ENCODE results near the gene TNKS1BP1.

The TNKS1BP1 gene

DNA sequence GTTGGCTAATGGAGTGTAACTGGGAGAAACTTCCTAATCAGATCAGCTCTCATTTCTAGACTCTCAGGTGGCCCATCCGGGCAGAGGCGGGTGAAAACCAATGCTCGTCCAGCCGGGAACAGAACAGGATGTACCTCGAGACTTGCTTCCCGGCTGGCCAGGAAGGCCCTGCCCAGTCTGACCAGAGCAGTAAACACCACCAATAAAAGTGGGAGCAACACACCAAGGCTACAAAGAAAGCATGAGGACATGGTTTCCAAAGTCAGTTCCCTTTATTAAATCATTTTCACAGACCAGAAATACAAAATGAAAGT, 940 bp upstream of the TNKS1BP1 start:
- no peak for DNase-seq

DNA sequence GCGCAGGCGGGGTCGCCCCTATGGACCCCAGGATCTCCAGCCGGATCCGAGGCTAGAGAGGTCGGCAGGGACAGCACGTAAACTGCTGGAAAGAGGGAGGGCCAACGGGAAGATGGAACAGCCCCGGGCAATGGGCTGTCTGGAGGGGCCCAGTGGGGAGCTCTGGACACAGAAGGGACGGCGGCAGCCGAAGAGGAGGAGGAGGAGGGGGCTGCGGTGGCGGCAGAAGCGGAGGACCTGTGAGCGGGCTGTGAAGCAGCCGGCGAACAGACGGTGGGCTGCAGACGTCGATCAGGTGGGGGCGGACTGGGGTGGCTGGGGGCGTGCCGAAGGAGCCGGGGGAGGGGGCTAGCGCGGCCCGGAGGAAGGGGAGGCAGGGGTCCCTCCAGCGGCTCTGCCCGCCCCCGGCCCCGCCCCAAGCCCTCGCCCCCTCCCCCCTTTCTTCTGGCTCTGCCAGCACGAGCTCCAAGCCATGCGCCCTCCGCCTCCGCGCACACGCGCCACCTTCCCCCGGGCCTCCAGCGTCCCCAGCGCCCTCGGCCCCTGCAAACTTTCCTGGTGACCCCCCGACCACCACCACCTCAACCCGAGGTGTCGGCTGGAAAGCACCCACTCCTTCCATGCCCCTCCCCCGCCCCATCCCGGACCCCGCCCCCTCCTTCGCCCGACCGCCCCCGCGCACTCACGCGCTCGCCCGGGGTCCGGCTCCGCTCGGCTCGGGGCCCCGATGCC, 432 bp downstream of the TNKS1BP1 start:
- no peak for DNase-seq

DNA sequence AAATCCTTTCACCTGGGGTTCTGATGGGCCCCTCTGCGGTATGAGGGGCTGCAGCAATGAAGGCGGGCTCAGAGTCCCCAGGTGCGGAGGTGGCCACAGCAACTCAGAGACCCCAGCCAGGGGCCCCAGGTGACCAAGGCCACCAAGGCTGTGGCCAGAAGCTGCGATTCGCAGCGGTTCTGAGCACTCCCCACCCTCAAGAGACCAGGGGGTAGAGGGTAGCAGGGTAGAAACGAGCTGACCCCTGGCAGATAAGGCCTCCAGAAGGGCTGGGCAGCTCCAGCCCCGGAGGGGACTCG, 948 bp downstream of the TNKS1BP1 start:
- no peak for DNase-seq

DNA sequence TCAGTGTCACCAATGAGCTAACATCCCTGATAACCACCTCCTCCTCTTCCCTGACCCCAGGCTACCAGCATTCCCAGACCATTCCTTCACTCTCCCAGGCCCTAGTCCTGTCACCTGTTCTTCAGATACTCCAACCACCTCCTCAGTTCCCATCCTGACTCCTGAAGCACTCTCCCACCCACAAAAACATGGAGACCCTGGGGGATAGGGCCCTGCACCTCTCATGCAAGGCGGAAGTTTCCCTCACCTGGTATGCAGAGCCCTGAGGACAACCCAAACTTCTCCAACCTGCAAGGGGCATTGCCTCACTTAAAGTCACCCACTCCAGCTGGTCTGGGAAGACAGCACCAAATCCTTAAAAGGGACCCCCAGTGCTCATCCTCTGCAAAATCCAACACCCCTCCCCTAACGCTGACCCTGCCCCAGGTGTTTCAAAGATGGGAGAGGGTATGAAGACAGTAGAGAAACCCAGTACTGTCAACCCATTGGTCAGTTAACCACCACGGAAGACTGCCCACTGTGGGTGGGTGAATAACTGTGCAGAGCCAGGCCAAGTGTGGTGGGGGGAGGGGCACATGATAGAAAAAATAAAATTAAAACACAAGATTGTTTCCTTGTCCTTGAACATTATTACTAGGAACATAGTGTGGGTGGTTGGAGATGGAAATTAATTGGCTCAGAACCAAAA, 1.4 kb downstream of the TNKS1BP1 start:
- no peak for DNase-seq

DNA sequence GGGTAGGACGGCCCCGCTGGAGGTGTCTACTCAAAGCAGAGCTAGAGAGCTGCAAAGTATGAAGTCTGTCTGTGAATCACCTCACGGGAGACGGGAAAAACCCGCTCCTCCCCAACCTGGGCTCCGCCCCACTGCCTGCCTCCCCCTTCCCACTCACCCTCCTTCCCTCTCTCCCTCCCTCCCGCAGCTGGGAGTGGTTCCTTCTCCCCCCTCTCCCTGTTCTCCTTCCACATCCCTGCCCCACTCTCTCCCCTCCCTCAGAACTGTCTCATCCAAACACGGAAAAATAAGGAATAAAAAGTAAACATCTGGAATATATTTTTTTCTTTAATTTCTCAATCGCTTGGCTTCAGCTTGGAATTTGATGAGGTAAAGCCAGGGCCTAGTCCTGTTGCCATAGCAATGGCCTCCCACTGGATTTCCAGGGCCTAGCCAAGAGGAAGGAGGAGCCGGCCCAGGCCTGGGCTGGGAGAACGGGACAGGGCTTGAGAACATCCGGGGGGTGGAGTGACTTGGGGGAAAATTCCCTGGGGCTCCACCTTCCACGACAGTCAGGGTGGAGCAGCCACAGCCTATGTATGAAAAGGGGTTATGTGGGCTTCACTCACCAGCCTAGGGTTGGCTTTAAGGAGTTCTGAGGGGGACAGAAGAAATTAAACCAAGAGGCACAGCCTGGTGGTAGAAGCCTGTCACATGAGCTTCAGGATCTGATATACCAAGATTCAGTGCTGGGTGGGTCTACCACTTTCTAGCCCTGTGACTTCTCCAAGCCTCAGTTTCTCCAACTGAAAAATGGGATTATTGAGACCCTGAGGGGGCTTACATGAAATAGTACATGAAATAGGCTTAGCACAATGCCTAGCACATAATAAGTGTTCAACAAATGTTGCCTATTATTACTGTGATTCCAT, 2.2 kb downstream of the TNKS1BP1 start:
- DNase-seq: no peak

DNA sequence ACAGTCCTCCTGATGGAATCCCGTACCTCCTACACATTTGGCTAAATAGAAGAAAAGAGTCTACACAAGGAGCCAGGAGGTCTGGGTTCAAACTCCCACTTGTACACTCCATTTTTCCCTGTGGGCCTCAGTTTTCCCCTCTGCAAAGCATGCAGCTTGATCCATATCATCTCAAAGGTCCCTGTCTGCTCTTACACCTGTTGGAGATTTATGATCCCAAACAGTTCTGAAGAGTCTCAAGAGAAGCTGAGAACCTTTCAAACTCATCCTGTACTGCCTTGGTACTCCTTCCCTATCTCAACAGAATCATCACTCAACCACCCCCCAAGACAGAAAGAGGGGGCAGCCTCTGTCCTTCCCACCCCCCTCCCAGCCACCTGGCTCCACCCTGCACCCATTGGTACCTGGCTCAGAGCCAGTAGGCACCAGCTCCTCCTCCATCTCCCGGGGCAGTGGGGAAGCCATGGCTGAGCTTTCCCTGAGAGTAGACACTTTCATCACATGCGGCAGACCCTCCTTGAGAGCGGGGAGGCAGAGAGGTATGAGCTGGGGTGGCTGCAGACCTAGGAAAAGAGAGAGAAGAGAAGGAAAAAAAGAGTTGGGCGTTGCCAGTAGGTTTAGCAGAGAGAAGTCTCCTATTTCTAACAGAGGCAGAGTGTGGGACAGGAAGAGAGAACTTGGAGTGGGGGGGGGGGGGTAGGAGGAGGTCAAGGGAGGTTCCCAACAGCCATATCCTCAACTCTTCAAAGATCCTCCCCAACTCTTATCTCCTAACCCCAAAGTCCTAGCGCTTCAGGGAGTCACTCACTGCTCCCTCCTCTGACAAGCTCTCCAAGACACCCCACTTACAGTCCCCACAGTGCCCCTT, 3.1 kb downstream of the TNKS1BP1 start:
- DNase-seq: no peak

DNA sequence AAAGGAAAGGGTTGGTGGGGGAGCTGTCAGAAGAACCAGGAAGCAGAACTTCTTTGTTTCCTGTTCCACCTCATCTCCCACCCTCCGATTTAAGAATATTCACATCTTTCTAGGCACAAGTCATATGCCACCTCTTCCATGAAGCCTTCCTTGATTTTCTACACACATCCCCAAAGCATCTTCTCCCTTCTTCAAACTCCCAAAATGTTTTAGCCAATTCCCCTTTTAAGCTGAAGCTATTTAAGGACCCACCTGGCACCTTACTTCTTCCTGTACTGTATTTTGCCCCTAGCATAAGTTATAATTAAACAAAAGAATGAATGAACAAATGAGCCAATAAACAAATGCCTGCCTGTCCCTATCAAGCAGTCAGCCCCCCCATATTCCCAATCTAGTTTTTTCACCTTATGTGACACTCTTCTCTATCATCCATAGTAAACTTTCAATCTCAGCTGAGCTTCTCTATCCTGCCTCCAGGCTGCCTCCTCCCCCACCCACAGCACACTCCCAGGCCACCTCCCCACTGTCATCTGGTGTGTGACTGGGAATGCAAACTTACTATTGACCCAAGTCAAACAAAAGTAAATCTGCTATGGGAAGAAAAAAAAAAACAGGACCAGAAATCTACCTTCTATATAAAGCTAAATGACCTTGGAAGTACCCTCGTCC, 3.9 kb downstream of the TNKS1BP1 start:
- no peak for DNase-seq

DNA sequence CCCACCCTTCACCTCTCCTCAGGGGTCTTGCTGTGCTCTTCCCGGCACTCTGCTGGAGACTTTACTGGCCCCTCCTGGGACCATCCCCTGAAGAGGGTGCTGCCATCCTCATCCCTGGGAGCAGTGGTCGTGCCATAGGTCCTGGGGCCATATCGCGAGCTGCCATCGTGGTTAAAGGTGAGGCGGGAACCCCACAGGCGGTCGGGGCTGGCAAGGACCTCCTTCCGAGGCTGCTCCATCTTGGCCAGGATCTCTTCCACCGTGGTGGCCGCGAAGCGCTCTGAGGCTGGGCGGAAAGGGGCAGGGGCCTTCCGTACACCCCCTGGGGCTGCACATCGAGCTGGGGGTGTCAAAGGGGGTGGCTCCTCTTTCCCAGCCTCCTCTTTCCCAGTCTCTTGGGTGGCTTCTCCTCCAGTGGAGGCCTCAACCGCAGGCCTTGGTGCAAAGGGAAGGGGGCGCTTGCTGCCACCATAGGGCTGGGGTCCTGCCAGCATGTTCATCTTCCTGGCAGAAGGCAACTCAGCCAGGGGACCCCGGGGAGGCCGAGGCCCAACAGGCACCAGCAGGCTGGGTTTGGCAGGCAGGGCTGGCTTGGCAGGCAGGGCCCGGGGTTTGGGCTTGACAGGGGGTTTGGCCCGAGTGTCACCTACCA, 4.6 kb downstream of the TNKS1BP1 start:
- no peak for DNase-seq

DNA sequence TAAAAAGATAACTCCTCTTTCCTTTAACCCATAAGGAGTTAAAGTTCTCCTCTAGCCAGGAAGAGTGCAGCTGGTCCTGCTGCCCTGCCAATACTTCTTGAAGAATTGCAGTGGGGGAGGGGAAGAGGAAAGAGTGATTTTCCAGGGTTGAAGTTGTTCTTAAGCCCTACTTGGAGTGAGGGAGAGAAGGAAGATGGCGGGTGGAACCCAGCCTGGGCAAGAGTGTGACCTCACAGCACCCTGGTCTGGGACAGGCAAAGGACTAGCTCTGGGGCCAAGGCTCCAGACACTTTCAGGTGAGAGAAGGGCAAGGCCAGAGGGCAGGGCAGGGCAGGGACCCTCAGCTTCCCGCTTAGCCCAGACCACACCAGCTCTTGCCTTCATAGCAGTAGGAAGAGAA, 6.6 kb downstream of the TNKS1BP1 start:
- DNase-seq: no peak

DNA sequence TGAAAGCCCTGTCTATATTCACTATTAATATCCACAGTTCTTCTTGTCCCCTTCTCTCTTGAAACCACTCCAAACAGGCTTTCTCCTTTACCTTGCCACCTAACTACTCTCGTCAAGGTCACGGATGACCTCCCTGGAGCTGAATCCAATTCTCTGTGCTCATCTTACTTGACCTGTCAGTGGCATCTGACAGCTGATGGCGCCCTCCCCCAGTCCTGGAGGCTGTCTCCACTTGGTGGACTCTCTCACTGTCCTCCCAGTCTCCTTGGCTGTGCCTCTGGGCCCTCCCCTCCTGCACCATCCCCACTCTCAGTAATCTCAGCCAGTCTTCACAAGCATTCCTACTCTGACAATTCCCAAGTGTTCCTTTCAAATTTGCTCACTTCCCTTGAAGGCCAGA, 8.7 kb downstream of the TNKS1BP1 start:
- DNase-seq: no peak

DNA sequence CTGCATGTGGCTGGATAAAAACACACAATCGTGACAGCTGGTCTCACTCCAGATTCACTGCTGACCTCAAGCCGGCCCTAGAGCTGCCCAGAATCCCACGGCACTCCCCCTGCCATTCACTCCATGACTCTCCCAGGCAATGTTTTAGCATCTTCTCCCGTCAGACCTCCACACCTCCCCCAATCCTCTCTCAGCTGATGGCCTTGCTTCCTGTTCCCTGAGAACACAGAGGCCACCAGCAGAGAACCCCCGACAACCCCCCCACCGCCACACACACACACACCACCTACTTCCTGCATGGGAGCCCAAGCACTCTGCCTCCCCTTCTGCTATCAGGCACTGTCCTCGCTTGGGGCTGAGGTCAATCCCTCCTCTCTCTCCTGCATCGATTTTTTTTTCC, 9.3 kb downstream of the TNKS1BP1 start:
- DNase-seq: no peak

DNA sequence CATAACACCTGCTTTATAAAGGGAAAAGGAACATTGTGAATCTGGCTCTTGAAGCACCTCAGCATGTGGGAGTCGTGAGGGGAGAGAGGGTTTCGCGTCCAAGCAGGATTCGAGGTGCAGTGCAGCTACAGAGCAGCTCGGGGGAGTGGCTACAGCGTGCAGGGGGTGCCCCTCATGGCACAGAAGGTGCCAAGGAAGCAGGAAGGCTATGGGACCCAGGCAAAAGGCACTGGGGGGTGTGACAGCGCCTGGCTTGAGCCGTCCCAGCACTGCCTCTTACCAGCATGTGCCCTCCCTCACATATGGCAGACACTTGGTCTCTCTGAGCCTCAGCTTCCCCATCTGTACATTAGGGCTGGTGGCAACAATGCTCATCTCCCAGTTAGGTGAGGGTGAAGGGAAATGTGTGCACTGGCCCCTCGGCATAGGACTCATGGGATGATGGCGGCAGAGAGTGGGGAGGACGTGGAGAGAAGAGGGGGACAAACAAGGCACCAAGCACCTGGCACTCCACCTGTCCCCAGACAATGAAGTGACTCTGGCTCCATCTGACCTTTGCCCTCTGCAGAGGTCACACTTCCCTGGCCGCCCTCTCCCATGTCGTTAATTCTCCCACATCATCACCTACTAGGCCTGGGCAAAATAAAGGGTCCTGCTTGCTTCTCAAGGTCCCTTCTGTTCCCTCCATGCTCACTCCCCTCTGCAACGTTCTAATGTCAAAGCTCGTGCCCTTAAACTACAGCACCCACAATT, 10.4 kb downstream of the TNKS1BP1 start:
- DNase-seq: no peak

DNA sequence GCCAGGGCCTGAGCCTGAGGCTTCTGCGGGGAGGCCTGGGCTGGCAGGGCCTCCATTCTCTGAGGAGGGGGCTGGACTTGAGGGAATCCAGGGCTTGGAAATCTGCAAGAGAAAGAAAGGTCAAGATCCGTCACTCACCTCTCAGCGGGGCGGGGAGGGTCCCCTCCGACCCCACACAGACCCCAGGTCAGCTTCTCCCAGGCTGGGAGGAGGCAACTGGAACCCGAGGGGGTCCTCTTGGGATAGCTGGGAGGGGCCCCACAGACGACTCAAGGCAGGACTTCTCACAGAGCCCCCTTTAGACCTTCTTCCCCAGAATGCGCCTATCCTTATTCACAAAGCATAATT, 11.0 kb downstream of the TNKS1BP1 start:
- no peak for DNase-seq

DNA sequence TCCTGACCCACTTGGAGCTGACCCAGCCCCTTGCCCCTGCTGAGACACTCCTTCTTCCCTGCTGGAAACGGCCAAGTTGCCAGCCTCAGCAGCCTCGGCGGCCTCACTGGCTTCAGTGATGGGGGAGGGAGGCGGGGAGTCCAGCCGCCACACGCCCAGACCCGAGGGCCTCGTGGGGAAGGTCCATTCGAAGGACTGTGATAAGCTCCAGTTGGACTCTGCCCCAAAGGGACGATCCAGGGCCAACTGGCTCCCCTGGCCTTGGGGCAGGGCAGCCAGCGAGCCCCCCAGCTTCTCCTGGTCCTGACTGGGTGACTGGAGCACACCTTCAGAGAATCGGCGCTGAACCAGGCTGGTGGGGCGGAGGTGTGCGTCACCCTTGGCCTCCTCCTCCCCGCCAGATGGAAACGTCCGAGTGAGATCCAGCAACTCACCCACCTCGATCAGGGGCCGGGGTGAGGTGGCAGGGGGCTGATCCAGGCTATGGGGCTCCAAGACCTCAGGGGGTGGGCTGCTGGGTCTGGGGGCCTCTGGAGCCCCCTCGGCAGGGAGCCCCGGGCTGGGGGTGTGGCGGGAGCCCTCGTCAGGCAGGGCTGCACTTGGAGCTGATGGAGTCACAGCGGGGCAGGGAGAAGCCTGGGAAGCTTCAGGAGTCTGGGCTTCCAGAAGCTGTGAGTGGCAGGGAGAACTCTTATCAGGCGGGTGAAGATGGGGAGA, 11.5 kb downstream of the TNKS1BP1 start:
- DNase-seq: no peak

DNA sequence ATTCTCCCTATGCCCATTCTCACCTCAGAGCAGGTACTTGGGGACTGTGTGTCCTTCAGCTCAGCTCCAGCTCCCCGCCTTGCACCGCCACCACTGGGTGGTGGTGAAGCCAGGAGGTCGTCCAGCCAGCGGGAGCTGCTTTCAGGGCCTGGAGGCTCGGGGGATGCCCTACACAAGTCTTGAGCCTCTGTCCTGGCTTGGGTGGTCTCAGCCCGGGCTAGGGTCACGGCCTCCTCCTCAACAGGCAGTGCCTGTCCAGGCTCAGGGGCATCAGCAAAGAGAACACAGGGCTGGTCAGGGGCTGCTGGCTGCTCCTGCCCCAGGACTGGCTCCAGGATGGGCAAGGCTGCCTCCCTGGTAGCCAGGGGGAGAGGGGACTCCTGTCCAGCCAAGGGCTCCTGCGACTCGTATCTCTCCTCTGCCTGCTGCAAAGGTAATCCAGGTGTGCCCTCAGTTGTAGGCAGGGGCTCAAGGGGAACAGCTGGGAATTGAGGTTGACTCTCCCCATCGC, 12.2 kb downstream of the TNKS1BP1 start:
- no peak for DNase-seq

DNA sequence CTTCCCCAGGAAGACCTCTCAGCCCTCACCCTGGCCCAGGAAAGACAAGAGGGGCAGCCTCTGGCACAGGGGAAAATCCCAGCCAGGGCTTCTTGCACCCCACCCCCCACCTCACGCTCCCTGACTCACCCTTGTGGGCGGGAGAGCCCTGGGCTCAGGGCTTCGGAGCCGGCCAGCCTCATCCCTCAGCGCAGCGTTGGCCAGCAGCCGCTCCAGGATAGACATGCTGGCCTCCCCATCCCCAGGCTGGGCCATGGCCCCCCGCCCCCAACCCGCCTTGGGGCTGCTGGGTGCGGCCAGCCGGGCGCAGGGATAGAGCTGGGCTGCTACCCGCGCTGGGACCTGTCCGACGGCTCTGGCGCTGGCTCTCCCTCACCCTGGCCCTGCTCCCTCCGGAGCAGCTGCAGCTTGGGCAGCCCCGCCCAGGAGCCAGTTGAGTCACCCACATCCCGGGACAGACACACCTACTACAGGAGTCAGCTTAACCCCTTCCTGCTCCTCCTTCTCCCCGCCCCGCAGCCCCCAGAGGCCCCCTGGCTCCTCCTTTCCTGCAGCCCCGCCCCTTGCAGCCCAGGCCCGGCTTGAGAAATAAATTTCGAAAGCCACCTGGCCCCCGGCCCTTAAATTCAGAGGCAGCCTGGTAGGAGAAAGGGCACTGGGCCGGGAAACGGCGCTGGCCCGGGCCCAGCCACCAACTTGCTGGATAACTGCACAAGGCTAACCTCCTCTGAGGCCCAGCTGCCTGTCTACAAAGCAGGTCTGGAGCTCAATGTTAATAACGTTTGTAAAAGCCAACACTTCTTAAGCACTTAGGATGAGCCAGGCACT, 13.4 kb downstream of the TNKS1BP1 start:
- peak; percentile 47 for DNase-seq

DNA sequence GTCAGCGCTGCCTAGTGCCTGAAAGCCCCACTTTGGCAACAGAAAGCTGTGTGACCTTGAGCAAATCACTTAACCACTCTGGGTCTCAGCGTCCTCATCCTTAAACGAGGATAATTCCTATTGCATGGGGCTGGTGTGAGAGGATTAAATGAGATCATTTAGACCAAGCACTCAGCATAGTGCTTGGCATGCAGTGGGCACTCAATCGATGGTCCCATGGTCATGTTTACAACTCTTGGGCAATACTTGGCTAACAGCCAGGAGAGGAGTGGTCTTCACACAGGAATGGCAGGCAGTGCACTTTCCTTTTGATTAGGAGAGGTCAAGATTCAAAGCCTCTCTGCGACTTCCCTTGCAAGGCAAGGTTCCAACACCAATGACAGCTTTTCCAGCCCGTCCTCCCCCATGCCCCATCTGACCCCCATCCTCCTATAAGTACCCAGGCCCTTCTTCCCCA, 14.1 kb downstream of the TNKS1BP1 start:
- no peak for DNase-seq

DNA sequence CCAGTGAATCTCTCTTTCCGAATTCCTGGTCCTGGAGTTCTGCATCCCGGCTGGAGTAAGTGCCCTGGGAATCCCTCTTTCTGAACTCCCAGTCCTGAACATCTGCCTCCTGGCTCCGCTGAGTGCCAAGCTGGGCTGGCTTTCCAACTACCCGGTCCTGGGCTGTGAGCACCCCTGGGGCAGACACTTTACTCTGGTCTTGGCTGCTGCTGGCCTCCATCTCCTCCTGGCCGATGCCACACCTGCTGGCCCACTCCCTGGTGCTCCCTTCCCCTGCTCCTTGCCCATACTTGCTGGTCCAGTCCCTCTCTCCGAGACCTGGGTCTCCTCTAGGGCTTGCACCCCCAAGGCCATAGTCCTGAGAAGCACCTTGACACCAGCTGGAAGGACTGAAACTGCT, 14.7 kb downstream of the TNKS1BP1 start:
- no peak for DNase-seq
